HG02588 (cell line): ENCODE measurements around the gene PTPN22.
"Not testable (repeated sequence)": the region's sequence is repeated elsewhere in the genome, so short reads cannot be mapped to it uniquely, and the experiment has no call there.

Source experiments
- ATAC-seq: cut with Tn5 transposase; IDR thresholded peaks from one replicate; pipeline ENCODE4 v1.9.1; 2021; ENCODE audit warnings: mild to moderate bottlenecking, moderate library complexity; ENCODE audit not compliant: unreplicated experiment

The PTPN22 gene

DNA sequence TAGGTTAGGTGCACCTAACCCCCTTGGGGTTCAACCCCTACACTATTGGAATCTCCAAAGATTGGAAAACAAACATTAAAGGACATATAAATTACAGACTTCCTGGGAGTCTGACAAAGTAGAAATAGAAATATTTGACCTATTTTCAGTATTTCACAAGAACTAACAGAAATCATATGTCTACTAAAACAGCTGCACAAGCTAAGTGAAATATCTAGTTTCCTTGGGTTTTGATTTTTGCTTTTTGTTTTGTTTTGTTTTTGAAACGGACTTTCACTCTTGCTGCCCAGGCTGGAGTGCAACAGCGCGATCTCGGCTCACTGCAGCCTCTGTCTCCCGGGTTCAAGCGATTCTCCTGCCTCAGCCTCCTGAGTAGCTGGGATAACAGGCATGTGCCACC is 18.8 kb downstream of the PTPN22 start:
- ATAC-seq = not testable (repeated sequence)

DNA sequence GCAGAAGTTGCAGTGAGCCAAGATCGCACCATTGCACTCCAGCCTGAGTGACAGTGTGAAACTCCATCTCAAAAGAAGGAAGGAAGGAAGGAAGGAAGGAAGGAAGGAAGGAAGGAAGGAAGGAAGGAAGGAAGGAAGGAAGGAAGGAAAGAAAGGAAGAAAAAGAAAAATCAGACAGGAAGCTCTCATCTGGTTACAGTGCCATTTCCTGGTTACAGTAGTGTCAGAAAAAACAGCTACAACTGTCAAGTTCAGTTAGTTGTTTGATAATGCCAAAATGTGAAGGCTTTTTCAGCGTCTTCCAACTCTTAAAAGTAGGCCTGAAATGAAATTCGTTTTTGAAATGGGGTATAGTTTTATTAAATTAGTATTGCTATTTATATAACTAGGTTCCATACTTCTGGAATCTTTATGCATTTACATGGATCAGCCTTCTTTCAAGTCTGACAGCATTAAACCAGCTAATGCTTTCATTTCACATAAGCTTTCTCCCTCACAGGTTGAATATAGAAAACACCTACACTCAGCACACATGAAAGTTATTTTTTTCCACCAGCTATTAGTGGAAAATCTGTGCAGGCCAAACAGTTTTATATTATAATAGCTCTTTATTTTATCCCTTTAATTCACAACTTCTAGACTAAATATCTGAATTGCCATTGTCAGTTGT is 21.2 kb downstream of the PTPN22 start:
- no peak for ATAC-seq

DNA sequence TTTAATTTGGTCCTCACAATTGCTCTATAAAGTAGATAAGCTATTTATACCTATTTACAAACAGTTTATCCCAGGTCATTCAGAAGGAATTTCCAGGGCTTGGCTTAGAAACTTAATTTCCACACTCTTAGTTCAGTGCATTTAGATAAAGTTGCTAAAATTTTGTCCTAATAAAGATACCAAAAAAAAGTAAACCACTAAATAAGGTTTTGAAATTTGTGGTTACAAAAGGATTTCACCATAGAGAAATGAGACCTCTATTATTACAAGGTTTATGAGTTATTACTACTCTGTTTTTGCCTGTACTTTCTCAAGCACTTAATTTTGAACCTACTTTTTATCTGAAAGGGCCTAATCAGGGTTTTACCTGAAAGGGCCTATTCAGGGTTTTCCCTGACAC is 22.4 kb downstream of the PTPN22 start:
- no peak for ATAC-seq

DNA sequence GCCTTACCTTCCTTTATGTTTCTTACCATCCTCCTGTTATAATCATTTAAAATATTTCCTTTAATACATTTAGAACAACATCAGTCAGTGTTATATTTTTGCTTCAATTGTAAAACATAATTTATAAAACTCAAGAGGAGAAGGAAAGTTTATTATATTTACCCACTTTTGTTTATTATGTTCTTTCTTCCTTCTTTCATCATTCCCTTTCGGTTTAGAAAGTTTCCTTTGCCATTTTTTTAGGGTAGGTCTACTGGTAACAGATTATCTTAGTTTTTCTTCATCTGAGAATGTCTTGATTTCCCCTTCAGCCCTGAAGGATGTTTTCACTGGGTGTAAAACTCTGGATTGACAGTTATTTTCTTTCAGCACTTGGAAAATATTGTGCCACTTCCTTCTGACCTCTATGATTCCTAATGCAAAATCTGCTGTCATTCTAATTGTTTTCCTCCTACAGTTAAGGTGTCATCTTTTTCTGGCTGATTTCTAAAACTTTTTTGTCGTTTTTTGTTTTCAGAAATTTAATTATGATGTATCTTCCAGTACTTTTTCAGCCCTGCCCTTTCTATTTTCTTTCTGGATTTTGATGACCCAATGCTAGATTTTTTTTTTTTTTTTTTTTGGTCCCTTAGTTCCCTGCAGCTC is 25.0 kb downstream of the PTPN22 start:
- ATAC-seq = no peak

DNA sequence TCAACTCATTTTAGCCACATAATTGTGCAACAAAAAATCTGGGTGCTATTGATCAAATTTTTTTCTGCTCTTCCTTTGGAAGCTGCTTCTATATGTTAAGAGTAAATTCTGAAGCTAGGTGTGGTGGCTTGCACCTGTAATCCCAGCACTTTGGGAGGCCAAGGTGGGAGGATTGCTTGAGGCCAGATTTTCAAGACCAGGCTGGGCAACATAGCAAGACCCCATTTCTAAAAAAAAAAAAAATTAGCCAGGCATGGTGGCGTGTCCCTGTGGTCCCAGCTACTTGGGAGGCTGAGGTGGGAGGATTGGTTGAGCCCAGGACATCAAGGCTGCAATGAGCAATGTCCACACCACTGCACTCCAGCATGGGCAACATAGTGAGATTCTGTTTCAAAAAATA is 35.0 kb downstream of the PTPN22 start:
- no peak for ATAC-seq

DNA sequence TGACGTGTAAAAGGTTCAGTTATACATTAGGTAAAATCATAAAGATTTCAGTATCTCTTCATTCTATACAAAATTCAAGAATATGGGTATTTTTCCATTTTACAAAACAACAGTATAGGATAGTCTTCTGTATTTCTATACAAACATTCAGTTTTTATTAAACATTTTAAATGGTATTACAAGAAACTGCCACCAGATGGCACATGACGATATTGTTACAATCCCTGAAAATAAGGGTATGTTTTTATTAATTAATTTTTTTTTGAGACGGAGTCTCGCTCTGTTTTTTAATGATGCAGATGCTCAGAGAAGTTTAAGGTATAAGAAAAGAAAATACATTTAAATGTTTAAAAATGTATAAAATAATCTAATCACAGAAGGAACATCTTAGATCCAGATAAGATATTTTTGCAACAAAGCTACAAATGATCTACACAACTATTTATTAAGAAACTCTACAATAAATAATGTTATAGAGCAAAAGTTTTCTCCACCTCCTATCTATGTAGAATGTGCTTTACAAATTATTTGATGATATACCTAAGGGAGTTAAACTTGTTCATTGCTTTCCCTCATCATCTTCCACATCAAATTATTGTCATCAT is 35.7 kb downstream of the PTPN22 start:
- no peak for ATAC-seq

DNA sequence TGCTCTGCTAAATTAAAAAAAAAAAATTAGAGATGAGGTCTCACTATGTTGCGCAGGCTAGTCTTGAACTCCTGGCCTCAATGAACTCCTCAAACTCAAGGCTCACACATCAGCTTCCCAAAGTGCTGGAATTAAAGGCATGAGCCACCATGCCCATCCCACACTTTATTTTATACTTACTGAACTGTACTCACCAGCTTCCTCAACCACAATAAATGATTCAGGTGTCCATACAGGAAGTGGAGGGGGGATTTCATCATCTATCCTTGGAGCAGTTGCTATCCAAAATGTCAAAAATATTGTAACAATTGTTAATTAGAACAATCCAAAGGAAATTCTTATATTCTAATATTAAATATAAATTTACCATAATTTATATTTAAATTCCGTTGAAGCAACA is 36.8 kb downstream of the PTPN22 start:
- no peak for ATAC-seq

DNA sequence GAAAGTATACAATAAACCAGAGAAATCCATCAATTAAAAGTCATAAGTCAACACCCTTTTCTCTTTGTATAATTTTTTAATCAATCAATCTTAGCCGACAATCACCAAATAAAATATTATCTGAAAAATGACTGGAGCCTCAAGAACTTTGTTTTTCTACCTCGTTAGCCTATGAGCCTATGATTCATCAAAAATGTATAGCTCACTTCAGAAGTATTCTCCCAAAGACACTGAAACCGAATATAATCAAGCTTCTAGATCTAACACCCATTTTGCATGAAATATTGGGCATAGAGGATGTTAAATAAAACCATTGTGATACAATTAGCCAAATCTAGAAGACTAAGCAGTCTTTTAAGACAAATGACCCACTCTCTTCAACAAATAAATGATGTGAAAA is 41.5 kb downstream of the PTPN22 start:
- no peak for ATAC-seq

DNA sequence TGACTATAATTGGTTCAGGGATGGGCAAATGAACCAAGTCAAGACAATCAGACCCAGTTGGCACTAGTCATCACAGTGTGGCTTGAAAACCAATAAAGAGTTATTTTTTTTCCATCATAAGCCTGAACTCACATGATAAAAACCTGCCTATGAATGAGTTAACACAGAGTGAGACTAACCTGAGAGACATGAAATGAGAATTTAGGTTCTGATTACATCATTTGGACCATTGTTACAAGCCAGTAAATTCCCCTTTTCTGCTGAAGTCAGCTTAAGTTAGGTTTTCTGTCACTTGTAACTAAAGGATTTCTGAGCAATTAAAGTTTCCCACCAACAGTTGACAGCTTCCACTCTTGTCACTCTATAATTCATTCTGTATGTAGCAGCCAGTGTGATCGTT is 49.6 kb downstream of the PTPN22 start:
- no peak for ATAC-seq

DNA sequence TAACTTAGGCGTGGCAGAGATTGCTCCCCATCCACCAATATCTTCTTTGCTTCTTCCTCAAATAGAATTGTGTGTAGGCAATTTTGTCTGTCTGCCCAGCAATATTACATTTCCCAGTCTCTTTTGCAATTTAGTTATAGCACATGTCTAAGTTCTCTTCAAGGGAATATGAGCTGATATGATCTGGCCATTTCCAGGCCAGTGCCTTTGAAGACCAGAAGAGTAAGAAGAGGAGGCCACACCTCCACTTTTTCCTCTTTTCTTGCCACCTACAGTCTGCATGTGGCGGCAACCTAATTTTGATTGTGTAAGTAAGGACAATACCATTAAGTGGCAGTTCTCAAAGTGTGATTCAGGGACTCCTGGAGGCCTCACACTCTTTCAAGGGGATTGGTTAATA is 52.9 kb downstream of the PTPN22 start:
- no peak for ATAC-seq

DNA sequence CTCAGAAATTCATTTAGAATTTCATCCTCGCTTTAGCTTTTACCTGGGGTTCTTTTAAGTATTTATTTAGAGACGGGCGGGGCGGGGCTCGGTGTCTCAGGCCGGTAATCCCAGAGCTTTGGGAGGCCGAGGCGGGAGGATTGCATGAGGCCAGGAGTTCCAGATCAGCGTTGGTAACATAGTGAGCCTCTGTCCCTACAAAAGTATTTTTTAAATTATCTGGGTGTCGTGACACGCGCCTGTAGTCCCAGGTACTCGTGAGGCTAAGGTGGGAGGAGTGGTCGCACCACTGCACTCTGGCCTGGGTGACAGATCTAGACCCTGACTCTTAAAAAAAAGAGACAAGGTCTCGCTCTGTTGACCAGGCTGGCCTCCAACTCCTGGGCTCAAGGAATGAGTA is 58.3 kb downstream of the PTPN22 start:
- no peak for ATAC-seq

DNA sequence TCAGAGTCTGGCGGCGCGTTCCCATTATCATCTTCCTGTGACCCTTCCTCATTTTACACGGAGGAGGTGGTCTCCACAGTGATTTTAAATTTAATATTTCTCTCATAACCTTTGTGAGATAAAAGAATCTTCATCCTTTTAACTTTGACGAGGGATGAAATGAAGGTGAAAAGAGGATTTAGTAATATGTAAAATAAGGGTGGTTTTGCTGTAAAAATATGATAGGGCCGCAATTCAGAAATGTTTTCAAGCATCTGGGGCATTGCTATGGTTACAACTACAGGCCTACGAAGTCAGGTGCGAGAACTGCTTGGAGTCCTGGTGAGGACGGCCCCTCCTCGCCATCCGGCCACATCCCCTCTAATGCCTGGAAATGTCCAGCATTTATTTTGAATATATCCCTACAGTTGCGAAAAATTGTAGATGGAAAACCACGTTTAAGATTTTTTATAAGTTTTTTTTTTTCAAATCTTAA is 58.8 kb downstream of the PTPN22 start:
- no peak for ATAC-seq

DNA sequence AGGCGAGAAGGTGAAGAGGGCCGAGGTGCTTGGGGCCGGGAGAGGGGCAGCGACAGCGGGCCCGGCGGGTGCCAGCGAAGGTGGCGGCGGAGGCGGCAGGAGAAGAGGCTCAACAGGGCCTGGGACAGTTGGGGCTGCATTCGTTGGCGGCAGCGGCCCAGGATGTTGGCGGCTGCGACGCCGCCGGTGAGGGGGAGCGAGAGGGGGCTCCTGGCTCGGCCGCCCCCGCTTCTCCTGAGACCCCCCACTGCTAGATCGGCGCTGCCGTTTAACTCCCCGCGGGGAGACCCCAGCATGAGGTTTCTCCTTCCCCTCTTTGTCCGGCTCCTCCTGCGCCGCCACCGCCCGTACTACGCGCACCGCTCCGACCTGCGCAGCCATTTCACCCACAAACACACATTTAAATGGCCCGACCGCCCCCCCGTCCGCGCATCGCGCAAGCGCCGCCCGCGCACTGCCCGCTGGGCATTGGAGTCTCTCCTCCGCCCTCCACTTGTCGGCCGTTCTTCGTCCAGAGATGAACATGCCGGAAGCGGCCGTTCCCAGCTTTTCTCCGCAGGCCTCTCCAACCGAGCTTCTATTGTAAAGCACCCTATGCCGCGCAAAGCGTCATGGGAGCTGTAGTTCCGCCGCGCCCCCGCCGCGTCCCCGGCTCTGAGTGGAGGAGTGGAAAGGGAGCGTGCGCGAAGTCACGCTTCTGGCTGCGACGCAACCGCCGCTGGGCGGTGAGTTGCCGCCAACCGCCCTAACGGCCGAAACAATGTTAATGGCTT is 59.4 kb downstream of the PTPN22 start, which contains the start of gene RSBN1:
TSS of gene RSBN1 (minus strand) at position 589 of the 773 bp plus-strand sequence. CDS start at position 525, 64 bp downstream.
- ATAC-seq = peak; percentile 94

DNA sequence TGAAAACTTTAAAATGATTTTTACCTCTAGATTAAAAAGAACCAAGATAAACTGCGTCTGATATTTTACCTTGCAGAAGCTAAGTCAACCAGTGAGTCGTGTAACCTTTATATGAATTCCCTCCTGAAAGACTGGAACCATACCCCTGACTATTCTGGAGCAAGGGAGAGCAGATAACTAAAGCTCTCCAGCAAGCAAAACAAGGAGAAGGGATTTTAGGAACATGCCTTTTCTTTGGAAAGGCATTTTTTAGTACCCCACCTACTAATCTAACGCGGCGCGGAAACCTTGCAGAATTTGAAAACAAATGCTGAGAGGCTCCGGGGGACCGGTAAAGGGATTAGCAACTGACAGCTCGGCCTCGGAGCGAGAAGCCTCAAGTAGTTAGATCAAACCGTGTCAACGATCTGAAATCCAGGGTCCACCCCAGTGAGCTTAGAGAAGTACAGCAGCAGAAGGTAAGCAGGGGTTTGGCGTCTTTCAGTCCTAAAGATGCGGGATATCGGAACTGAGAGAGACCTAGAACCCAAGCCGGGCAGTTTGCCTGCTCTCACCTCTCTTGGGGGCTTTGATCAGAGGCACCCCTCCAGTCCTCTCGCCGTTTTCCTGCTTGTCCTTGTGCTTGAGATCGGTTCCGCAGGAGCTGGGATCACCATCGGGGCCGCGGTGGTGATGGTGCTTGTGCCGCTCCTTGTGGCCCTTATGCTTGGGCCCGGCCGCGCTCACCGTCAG is 60.2 kb downstream of the PTPN22 start:
- no peak for ATAC-seq

DNA sequence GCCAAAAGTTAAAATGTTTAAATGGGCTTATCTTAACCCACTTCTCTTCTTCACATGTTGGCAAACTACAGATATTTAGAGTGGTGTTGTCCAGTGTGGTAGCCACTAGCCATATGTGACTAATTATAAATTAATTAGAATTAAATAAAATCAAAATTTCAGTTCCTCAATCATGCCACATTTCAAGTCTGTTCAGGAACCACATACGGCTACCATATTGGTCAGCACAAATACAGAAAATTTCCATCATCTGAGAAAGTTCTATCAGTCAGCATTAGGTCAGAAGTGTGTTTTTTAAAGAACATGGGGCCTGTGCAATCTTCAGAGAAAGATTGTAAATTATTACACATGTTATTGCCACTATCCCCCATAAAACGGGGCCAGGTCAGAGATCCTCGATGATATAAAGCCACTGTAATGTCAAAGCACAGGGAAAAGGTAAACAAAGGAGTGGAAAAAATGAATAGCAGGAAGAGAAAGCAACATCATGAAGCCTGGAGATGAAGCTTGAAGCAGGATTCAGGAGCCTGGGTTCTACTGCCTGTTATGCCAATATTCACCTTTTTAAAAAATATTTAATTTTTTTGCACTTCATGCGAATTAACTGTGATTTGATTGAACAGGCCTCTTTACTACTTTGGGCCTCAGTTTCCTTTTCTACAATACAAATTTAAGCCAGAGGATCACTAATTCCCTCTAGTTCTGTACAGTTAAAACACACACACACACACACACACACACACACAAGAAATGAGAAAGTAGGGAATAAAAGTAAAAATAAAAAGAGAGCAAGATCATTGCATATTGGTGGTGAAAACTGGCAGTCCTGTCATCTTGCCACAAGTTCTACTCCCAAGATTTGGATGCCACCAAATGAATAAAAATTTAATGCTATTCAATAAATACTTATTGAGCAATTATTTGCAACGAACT is 61.6 kb downstream of the PTPN22 start:
- no peak for ATAC-seq

DNA sequence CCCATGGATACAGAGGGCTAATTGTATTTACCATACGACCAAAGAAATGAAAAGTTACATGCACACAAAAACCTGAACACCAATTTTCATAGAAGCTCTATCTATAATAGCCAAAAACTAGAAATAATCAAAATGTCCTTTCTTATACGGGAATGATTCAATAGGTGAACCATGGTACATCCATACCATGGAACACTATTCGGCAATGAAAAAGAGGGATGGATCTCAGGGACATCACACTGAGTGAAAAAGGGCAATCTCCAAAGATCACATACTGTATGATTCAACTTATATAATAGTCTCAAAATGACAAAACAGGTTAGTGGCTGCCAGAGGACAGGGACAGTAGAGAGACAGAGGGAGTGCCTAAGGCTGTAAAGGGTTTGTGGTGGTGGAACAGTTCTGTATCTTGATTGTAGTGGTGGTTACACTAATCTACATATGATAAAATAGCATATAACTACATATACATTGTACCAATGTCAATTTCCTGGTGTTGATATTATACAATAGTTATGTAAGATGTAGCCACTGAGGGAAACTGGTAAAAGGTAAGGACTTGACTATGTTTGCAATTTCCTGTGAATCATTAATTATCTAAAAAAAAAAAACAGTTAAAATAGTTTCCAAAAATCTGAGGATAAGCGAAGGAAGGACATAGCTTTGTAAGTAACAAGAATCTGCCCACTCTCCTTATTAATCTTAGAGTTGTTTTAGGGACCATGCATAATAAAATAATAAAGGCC is 62.9 kb downstream of the PTPN22 start:
- ATAC-seq = no peak

DNA sequence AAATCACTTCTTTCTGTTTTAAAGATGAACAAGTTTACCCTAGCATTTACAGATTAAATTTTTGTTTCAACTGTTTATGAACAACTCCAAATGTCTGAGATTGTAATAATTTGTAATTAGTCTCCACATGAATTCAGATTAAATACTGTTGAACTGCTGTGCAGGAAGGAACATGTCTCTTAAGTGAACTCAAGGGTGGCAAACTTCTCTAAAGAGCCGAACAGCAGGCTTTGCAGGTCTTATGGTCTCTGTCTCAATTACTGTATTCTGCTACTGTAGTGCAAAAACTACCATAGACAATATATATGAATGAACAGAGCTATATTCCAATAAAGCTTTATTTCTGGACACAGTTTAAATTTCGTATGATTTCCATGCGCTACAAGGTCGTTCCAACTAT is 65.9 kb downstream of the PTPN22 start:
- no peak for ATAC-seq

DNA sequence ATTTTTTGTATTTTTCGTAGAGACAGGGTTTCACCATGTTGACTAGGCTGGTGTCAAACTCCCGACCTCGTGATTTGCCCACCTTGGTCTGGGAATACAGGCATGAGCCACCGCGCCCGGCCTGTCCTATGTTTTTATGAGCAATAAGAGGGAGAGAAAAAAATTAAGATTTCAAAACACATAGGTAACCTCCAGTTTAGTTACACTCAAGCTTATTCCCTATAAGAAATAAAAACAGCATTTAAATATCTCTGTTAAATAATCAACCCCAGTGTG is 66.3 kb downstream of the PTPN22 start:
- ATAC-seq = no peak
